ENCODE results near the gene GPR15LG.

GPR15LG gene

DNA sequence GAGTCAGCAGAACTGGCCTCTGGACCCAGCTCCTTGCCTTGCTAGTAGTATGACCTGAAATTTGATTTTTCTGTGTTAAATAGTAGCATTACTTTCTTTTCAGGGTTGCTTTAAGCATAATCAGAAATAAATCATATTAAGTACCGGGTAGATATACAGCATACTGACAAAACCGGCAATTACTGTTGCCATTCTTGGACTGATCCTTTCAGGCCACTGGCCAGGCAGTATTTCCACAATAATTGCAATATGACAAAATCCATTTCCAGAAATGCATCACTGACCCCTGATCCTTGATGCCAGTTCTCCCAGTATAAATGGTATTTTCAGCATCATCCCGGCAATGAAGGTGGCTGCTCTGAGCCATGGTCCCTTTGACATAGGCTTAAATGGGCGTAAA is 60.9 kb downstream of the GPR15LG start:
- no peaks in the 10 kb centered on the region for H3K27me3 ChIP-seq (ENCODE audit: control insufficient read depth, insufficient read depth, low read length)
- no peaks in the 10 kb centered on the region for H3K4me1 ChIP-seq (ENCODE audit: control insufficient read depth, insufficient read depth, low read length)
- H3K27ac ChIP-seq (ENCODE audit: low read depth, low read length): no peak overlapping the region
- no peak overlapping the region for H3K4me3 ChIP-seq (ENCODE audit: low read length)
- no peak overlapping the region for H3K9ac ChIP-seq (ENCODE audit: low read length)
- H3K36me3 ChIP-seq (ENCODE audit: control insufficient read depth, insufficient read depth, low read length): no peaks in the 10 kb centered on the region

Data from rectal smooth muscle tissue (tissue), 1 donor.